GM12872 (cell line): Measurements from ENCODE around the gene HMX2.

ENCODE experiments used
- TF ChIP-seq, protein P1 (sequence below): IDR thresholded peaks from 3 replicates; pipeline ENCODE4 v1.5.1; 2011; ENCODE audit warnings: low read depth, mild to moderate bottlenecking, low read length, moderate library complexity; ENCODE audit not compliant: insufficient read depth

The HMX2 gene

DNA sequence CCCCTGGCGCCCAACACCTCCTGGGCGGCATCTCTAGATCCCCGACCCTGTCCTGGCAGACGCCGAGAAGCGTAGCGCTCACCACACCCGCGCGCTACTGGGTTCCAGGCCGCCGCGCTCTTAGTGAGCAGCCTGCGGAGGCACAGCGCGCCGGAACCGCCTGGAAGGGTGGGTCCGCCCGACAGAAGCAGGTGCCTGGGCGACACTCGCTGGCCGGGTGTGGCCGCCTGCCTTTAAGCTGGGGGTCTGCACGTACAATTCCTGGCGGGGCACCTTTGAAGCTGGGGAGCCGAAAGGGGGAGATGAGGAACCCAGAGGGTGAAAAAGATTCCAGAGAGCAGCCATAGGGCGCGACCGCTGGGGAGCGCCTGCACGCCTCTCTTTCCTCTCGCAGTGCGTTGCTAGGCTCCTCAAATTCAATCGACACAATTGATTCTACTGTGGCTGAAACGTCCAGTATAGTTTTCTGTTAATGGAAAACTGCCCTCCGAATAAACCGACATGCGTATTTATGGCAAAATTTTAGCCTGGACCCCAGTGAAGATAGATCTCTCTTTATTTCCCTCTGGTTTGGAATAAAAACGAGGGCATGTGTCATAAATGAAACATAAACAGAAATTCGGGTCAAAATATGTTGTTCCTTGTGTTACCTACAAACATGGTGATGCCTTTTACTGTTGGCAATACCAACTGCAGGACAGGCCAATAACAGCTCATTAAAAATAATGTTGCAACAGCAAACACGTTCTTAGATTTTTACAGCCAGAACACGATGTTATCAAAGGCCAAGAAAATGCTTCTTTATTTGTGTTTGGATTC, 7.6 kb upstream of the HMX2 start:
- TF ChIP-seq, protein P1, sequence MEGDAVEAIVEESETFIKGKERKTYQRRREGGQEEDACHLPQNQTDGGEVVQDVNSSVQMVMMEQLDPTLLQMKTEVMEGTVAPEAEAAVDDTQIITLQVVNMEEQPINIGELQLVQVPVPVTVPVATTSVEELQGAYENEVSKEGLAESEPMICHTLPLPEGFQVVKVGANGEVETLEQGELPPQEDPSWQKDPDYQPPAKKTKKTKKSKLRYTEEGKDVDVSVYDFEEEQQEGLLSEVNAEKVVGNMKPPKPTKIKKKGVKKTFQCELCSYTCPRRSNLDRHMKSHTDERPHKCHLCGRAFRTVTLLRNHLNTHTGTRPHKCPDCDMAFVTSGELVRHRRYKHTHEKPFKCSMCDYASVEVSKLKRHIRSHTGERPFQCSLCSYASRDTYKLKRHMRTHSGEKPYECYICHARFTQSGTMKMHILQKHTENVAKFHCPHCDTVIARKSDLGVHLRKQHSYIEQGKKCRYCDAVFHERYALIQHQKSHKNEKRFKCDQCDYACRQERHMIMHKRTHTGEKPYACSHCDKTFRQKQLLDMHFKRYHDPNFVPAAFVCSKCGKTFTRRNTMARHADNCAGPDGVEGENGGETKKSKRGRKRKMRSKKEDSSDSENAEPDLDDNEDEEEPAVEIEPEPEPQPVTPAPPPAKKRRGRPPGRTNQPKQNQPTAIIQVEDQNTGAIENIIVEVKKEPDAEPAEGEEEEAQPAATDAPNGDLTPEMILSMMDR = 0 out of 3 replicates have a peak, but pooled peaks have one; percentile 10

DNA sequence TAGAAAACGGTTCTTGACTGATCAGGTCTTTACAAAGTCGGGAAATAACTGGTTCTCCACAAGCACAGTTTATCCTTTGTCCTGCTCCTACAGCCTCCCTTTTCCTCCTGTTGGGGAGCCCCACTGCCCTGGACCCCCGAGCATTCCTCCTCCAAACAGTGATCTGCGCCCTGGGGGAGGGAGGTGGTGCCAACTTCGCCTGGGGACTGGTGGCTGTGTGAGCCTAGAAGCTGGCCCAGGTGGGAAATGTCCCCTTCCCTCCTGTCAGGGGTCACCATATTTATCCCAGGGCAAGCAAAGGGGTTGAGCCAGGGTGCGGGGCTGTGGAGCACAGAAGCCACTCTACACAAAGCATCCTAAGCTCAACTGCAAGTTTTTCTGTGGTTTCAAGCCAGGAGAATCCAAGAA, 6.9 kb upstream of the HMX2 start:
- TF ChIP-seq, protein P1 = no peak

DNA sequence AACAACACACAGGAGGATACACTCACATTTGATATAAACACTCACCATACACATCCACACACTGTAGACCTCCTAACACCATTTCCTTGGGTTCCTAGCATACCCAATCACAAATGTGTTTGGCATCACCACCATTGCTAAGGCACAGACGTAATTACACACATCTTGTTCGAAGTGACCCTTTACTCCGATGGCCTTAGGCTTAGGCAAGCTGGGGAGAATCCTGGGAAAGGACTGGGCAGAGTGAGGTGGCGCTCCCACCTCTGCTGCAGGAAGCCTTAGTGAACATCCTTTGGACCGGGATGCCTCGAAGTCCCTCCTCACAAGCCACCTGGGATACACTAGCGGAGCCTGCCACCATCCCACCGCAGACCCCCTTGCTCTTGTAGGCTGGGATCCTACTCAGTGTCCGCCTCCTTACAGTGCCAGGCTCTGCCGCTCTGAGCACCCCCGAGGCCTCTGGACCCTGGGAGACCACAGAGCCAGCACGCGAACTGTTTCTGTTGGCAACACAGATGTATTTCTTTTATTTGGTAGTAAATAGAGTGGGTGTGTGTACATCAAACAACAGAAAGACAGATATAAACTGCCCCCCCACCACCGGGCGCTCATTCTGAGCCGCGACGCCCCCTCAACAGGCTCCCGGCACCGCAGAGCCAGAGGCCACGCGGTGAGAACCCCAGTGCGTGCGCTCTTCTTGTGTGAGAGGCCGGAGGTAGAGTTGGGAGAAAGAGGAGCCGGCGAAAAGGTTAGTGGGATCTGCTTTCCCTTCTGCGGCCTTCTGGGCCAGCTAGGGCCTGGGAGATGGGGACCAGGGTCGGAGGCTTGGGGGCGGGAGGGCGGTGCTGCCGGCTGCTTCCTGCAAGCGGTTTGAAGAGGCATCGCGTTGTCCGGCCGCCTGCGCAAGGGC, 5.9 kb upstream of the HMX2 start:
- TF ChIP-seq, protein P1 = no peak

GRCh38 chr10:123142701-123143161, 5.2 kb upstream of the HMX2 start:
- TF ChIP-seq, protein P1 = no peak

- TF ChIP-seq, protein P1 = no peak
These were observed 4.6 kb upstream of the HMX2 start for GRCh38 chr10:123143162-123143824.

- TF ChIP-seq, protein P1 = no peak
These were observed 4.1 kb upstream of the HMX2 start for GRCh38 chr10:123143825-123144168.
